Fibroblast of villous mesenchyme (primary cell): ENCODE data around the gene STX1A. TPM values are rescaled to one million over a fixed set of nuclear protein-coding genes. Genes with fewer than 3 reads are reported as not detected.
"Not testable (repeated sequence)": the region's sequence is repeated elsewhere in the genome, so short reads cannot be mapped to it uniquely, and the experiment has no call there.

Experiments used
- DNase-seq: peaks from one replicate; pipeline ENCODE4 v3.0.0-alpha.2; 2010; ENCODE audit warnings: low read depth
- H3K4me3 ChIP-seq: 2 replicates; pipeline ENCODE4 v1.5.1; 2011; ENCODE audit warnings: low read depth, mild to moderate bottlenecking, low read length
- CTCF ChIP-seq: IDR thresholded peaks from 2 replicates; pipeline ENCODE4 v1.5.1; 2012; ENCODE audit warnings: low read depth, mild to moderate bottlenecking, low read length; ENCODE audit not compliant: insufficient read depth
- total RNA-seq: library from RNA; depleted of rRNA; stranded (reverse); fragments of >200 nt; gene quantifications from 2 replicates; pipeline ENCODE4 v1.2.3, GENCODE V29; 2012

Gene STX1A
- total RNA-seq, 1 donor: 8.2 TPM

GRCh38 chr7:73717991-73718405 lies 1.5 kb downstream of the STX1A start:
- peak overlapping the region; percentile 77 for H3K4me3 ChIP-seq
- no peak for TF ChIP-seq CTCF
- peak; percentile 85 for DNase-seq

GRCh38 chr7:73717025-73717807 lies 2.3 kb downstream of the STX1A start:
- DNase-seq: peak; percentile 37
- TF ChIP-seq CTCF: no peak
- H3K4me3 ChIP-seq: peak overlapping the region; percentile 77

GRCh38 chr7:73716318-73716890 lies 3.1 kb downstream of the STX1A start:
- no peak overlapping the region for H3K4me3 ChIP-seq
- TF ChIP-seq CTCF: no peak
- no peak for DNase-seq

- H3K4me3 ChIP-seq: no peak overlapping the region
- no peak for TF ChIP-seq CTCF
Observed at GRCh38 chr7:73715648-73716317, 3.7 kb downstream of the STX1A start.

GRCh38 chr7:73713319-73713718 lies 6.2 kb downstream of the STX1A start:
- DNase-seq, H3K4me3 ChIP-seq: not testable (repeated sequence)

More at GRCh38 chr7:73715648-73716317, 3.7 kb downstream of the STX1A start:
- peak; percentile 94 for DNase-seq

GRCh38 chr7:73712773-73713172 lies 6.7 kb downstream of the STX1A start:
- no peak overlapping the region for H3K4me3 ChIP-seq
- DNase-seq: no peak
- TF ChIP-seq CTCF: no peak

- no peak overlapping the region for H3K4me3 ChIP-seq
- TF ChIP-seq CTCF: no peak
- DNase-seq: no peak
Observed at GRCh38 chr7:73708961-73709549, 10.4 kb downstream of the STX1A start.
